ENCODE results near the gene PPM1H.

PPM1H gene

GRCh38 chr12:62602255-62603060, 332.5 kb downstream of the PPM1H start (continued):
- TF ChIP-seq BCL11B (tag by site-specific recombination; IDR thresholded peaks at IDR 0.05; ENCODE audit: low read depth): no peak
- no peak for TF ChIP-seq ZNF560 (tag by site-specific recombination; IDR thresholded peaks at IDR 0.05; ENCODE audit: borderline replicate concordance)
- TF ChIP-seq ELK4 (IDR thresholded peaks at IDR 0.05; ENCODE audit: borderline replicate concordance, low read depth, low read length): no peak; the same call in 1 of the 2 replicates
- TF ChIP-seq ZNF571 (tag by site-specific recombination; IDR thresholded peaks at IDR 0.05): no peak
- TF ChIP-seq IKZF3 (tag by site-specific recombination; IDR thresholded peaks at IDR 0.05): 0 out of 2 replicates have a peak, but pooled peaks have one; percentile 20
- no peak for TF ChIP-seq ZNF292 (tag by site-specific recombination; IDR thresholded peaks at IDR 0.05; ENCODE audit: borderline replicate concordance, low read depth)
- TF ChIP-seq ZNF473 (tag by site-specific recombination; IDR thresholded peaks at IDR 0.05): no peak
- no peak for TF ChIP-seq ZNF792 (tag by site-specific recombination; IDR thresholded peaks at IDR 0.05)
- TF ChIP-seq ZBTB11 (tag by site-specific recombination; conservative IDR thresholded peaks at IDR 0.05; ENCODE audit: low read depth): peak; percentile 85
- TF ChIP-seq ZNF488 (tag by site-specific recombination; IDR thresholded peaks at IDR 0.05): no peak
- no peak for TF ChIP-seq ZNF747 (tag by site-specific recombination; IDR thresholded peaks at IDR 0.05)
- TF ChIP-seq ZNF621 (tag by site-specific recombination; IDR thresholded peaks at IDR 0.05): no peak
- no peak for TF ChIP-seq ZNF48 (tag by site-specific recombination; IDR thresholded peaks at IDR 0.05)
- no peak for TF ChIP-seq ZSCAN5A (tag by site-specific recombination; IDR thresholded peaks at IDR 0.05)
- peak; percentile 73; the same call in 1 of the 2 replicates for TF ChIP-seq ZNF626 (tag by site-specific recombination; IDR thresholded peaks at IDR 0.05)
- TF ChIP-seq PBX3 (CRISPR knock-in tag; IDR thresholded peaks at IDR 0.05): no peak
- TF ChIP-seq ZNF184 (tag by site-specific recombination; IDR thresholded peaks at IDR 0.05): 0 out of 2 replicates have a peak, but pooled peaks have one; percentile 18
- TF ChIP-seq ZBTB1 (tag by site-specific recombination; IDR thresholded peaks at IDR 0.05): peak; percentile 15; the same call in 1 of the 2 replicates
- TF ChIP-seq ZSCAN18 (tag by site-specific recombination; IDR thresholded peaks at IDR 0.05): no peak
- TF ChIP-seq SP2 (tag by site-specific recombination; IDR thresholded peaks at IDR 0.05): peak; percentile 80
- peak; percentile 65; the same call in 1 of the 2 replicates for TF ChIP-seq ZNF843 (tag by site-specific recombination; IDR thresholded peaks at IDR 0.05)
- TF ChIP-seq ZNF394 (tag by site-specific recombination; IDR thresholded peaks at IDR 0.05; ENCODE audit: borderline replicate concordance): peak; percentile 100
- TF ChIP-seq PRDM1 (tag by site-specific recombination; IDR thresholded peaks at IDR 0.05): peak; percentile 6; the same call in 1 of the 2 replicates
- no peak for TF ChIP-seq ZNF426 (tag by site-specific recombination; IDR thresholded peaks at IDR 0.05)
- TF ChIP-seq ZNF138 (tag by site-specific recombination; IDR thresholded peaks at IDR 0.05; ENCODE audit: borderline replicate concordance): no peak
- TF ChIP-seq ZNF391 (tag by site-specific recombination; IDR thresholded peaks at IDR 0.05; ENCODE audit: borderline replicate concordance, low read depth): peak; percentile 28; the same call in 1 of the 2 replicates
- TF ChIP-seq ZNF133 (tag by site-specific recombination; IDR thresholded peaks at IDR 0.05): no peak
- peak; percentile 94 for TF ChIP-seq ZNF335 (tag by site-specific recombination; conservative IDR thresholded peaks at IDR 0.05)
